Endothelial cell of umbilical vein (primary cell): ENCODE data around the gene ADNP. TPM values are rescaled to one million over a fixed set of nuclear protein-coding genes. Genes with fewer than 3 reads are reported as not detected.

Experiments
- BruUV-seq: library from RNA; stranded (reverse); fragments of 400-500 nt; replicated peaks from 2 replicates; lab custom pipeline; 2021; lab: Mats Ljungman, UMichigan
- CTCF ChIA-PET: fragments of 300-600, 350-600 bp; sonication (Branson Sonifier 250); formaldehyde crosslinking; loops from one replicate; lab custom pipeline; 2021; ENCODE audit warnings: antibody characterized with exemption, inconsistent platforms; lab: Charles Lee
- POLR2A ChIA-PET: fragments of 300-600, 350-600 bp; sonication (Branson Sonifier 250); formaldehyde crosslinking; loops from one replicate; lab custom pipeline; 2021; ENCODE audit warnings: antibody characterized with exemption, inconsistent platforms; lab: Charles Lee
- DNase-seq: peaks from one replicate; pipeline ENCODE4 v3.0.0-alpha.2; 2011; ENCODE audit warnings: low read depth, low spot score
- FAIRE-seq: peaks from 2 replicates; lab custom pipeline; 2011; peaks lifted over from hg19 to GRCh38; lab: Jason Lieb, UNC
- H2AFZ ChIP-seq: 2 replicates; pipeline ENCODE4 v1.6.0; 2012; ENCODE audit warnings: low read depth, low read length, control low read depth, inconsistent platforms
- H3K27ac ChIP-seq: 2 replicates; pipeline ENCODE4 v1.5.1; 2011; ENCODE audit warnings: low read depth, mild to moderate bottlenecking, control low read depth, low read length, moderate library complexity; ENCODE audit not compliant: insufficient read depth
- H3K27me3 ChIP-seq, 2 experiments: 2 replicates each; pipeline versions ENCODE4 v1.6.0 to v1.6.1; 2011; ENCODE audit warnings: low read length in 2 of 2, mixed read lengths in 1 of 2; ENCODE audit not compliant: control insufficient read depth in 2 of 2, insufficient read depth in 2 of 2
- H3K36me3 ChIP-seq, 2 experiments: 2 replicates in 1 of 2; 3 replicates in 1 of 2; pipeline ENCODE4 v1.5.1; 2011; ENCODE audit warnings: low read length in 2 of 2, mild to moderate bottlenecking in 1 of 2, moderate library complexity in 1 of 2; ENCODE audit not compliant: control insufficient read depth in 2 of 2, insufficient read depth in 2 of 2; ENCODE audit errors: extremely low read depth in 1 of 2
- H3K4me1 ChIP-seq: 3 replicates; pipeline ENCODE4 v1.5.1; 2011; ENCODE audit warnings: mild to moderate bottlenecking, low read length; ENCODE audit not compliant: control insufficient read depth, insufficient read depth; ENCODE audit errors: extremely low read depth
- H3K4me2 ChIP-seq: 2 replicates; pipeline ENCODE4 v1.6.1; 2011; ENCODE audit warnings: low read length, control low read depth, mixed read lengths; ENCODE audit not compliant: insufficient read depth
- H3K4me3 ChIP-seq, 3 experiments: fragments of 200-600 bp in 1 of 3; sonication (generic), shearing (Covaris generic) in 1 of 3; replicated peaks in 1 of 3; 2 replicates each; pipeline ENCODE4 v1.5.1; 2011 to 2016; ENCODE audit warnings: control low read depth in 3 of 3, low read length in 3 of 3, mild to moderate bottlenecking in 2 of 3, inconsistent platforms in 1 of 3, low read depth in 1 of 3, moderate library complexity in 1 of 3; ENCODE audit not compliant: insufficient read depth in 1 of 3
- H3K79me2 ChIP-seq: 2 replicates; pipeline ENCODE4 v1.6.0; 2012; ENCODE audit warnings: low read length, inconsistent platforms; ENCODE audit not compliant: control insufficient read depth, insufficient read depth
- H3K9ac ChIP-seq: replicated peaks from 2 replicates; pipeline ENCODE3; 2011; ENCODE audit warnings: low read length, control low read depth; ENCODE audit not compliant: insufficient read depth; ENCODE audit errors: extremely low read depth
- H3K9me1 ChIP-seq: replicated peaks from 3 replicates; pipeline ENCODE4 v1.6.0; 2011; ENCODE audit warnings: mild to moderate bottlenecking, low read length; ENCODE audit not compliant: control insufficient read depth, insufficient read depth; ENCODE audit errors: extremely low read depth
- H3K9me3 ChIP-seq: replicated peaks from 2 replicates; pipeline ENCODE4 v1.5.1; 2012; ENCODE audit warnings: low read length, inconsistent platforms; ENCODE audit not compliant: control insufficient read depth, insufficient read depth
- H4K20me1 ChIP-seq: replicated peaks from 2 replicates; pipeline ENCODE3; 2011; ENCODE audit warnings: mild to moderate bottlenecking, low read length; ENCODE audit not compliant: control insufficient read depth, insufficient read depth; ENCODE audit errors: extremely low read depth
- CTCF ChIP-seq, 2 donors: IDR thresholded peaks; 1 replicate in 1 of 2; 2 replicates in 1 of 2; pipeline ENCODE4 v1.5.1; 2011; ENCODE audit warnings: low read length in 2 of 2, mild to moderate bottlenecking in 2 of 2, moderate library complexity in 2 of 2, control low read depth in 1 of 2, inconsistent platforms in 1 of 2, low read depth in 1 of 2; ENCODE audit not compliant: insufficient read depth in 1 of 2; ENCODE audit errors: extremely low read depth in 1 of 2
- EZH2 ChIP-seq: IDR thresholded peaks from 2 replicates; pipeline ENCODE4 v1.6.1; 2012; ENCODE audit warnings: borderline replicate concordance, low read depth, mild to moderate bottlenecking, moderate library complexity, low read length, inconsistent platforms; ENCODE audit not compliant: severe bottlenecking
- FOS ChIP-seq: IDR thresholded peaks from 2 replicates; pipeline ENCODE4 v1.6.1; 2011; ENCODE audit warnings: mild to moderate bottlenecking, low read length, moderate library complexity, borderline replicate concordance; ENCODE audit not compliant: insufficient read depth
- GATA2 ChIP-seq: IDR thresholded peaks from 2 replicates; pipeline ENCODE4 v1.7.0; 2011; ENCODE audit warnings: low read depth, mild to moderate bottlenecking, moderate library complexity, mixed read lengths, low read length; ENCODE audit not compliant: insufficient read length, insufficient read depth
- JUN ChIP-seq: IDR thresholded peaks from 2 replicates; pipeline ENCODE4 v1.6.1; 2011; ENCODE audit warnings: borderline replicate concordance, low read depth; ENCODE audit not compliant: insufficient read length, insufficient read depth
- MAX ChIP-seq: IDR thresholded peaks from 2 replicates; pipeline ENCODE4 v1.6.1; 2011; ENCODE audit not compliant: insufficient read depth, insufficient read length
- MYC ChIP-seq: IDR thresholded peaks from one replicate; pipeline ENCODE4 v1.6.1; 2011; ENCODE audit warnings: mild to moderate bottlenecking, low read depth, low read length
- POLR2A ChIP-seq: IDR thresholded peaks from 2 replicates; pipeline ENCODE4 v1.6.1; 2012; ENCODE audit warnings: low read depth, mild to moderate bottlenecking, control low read depth, low read length
- POLR2AphosphoS5 ChIP-seq: IDR thresholded peaks from 2 replicates; pipeline ENCODE4 v1.6.1; 2012; ENCODE audit warnings: low read depth, mild to moderate bottlenecking, control low read depth, low read length, moderate library complexity; ENCODE audit not compliant: insufficient read depth
- dilution Hi-C: fragments of 300-500 bp; cut with MboI; formaldehyde crosslinking; loops from one replicate; pipeline ENCODE4 v1.15.0; 2019; ENCODE audit warnings: low sequenced_read_pairs; ENCODE audit not compliant: extremely low pct_ligation_motif_present
- intact Hi-C: fragments of 100-400 bp; cut with micrococcal nuclease; formaldehyde crosslinking; loops from one replicate; pipeline ENCODE4 v1.10.0; 2022
- polyA plus RNA-seq, 4 experiments: library from polyadenylated mRNA; depleted of rRNA in 3 of 4; stranded (reverse) in 3 of 4; unstranded in 1 of 4; fragments of >200 nt; gene quantifications; 2 replicates each; pipeline versions ENCODE4 v1.2.1 to v1.2.3, GENCODE V29; 2011 to 2012; ENCODE audit warnings: missing spikeins in 1 of 4
- total RNA-seq: library from RNA; stranded (reverse); gene quantifications from 2 replicates; pipeline ENCODE4 v1.2.3, GENCODE V29; 2021

The ADNP gene
- total and polyA plus RNA-seq, 2 donors (not counting 3 experiments of a cell fraction or from before 2014, with no cell fraction given): 17.8 to 66.0 TPM

- no peak overlapping the region for H3K4me2 ChIP-seq
- no peak overlapping the region for H3K9ac ChIP-seq
- no peaks in the 10 kb centered on the region for H3K9me3 ChIP-seq
- ChIA-PET POLR2A (no interaction called here), CTCF (interaction anchor here (1.7 kb wide), 1 partner anchor 10 kb away, joined by 12 read pairs; no protein-coding TSS in a partner anchor)
- BruUV-seq: no TSS peak
- H2AFZ ChIP-seq: no peak overlapping the region
- H3K27me3 ChIP-seq: peaks cover 0 to 3% of the 10 kb centered on the region in 2 experiments
- DNase-seq (no peak), FAIRE-seq (no peak)
- H3K4me1 ChIP-seq: no peaks in the 10 kb centered on the region
- no peaks in the 10 kb centered on the region for H3K79me2 ChIP-seq
- dilution Hi-C loops: no loop called here
- intact Hi-C loops: loop anchor here (10.0 kb wide), 1 partner anchor 487 kb away; no protein-coding TSS in a partner anchor
- TF ChIP-seq GATA2 (no peak), MYC (no peak), EZH2 (no peak), JUN (no peak), CTCF (IDR thresholded peaks at IDR 0.05; ENCODE audit: extremely low read depth in 1 of 2, insufficient read depth in 1 of 2, low read depth in 1 of 2, low read length in 2 of 2) (no peak), FOS (no peak), MAX (no peak), POLR2AphosphoS5 (no peak), POLR2A (no peak)
- no peaks in the 10 kb centered on the region for H4K20me1 ChIP-seq
- no peaks in the 10 kb centered on the region for H3K9me1 ChIP-seq
- H3K4me3 ChIP-seq: no peak overlapping the region
- H3K27ac ChIP-seq: no peak overlapping the region
- no peaks in the 10 kb centered on the region for H3K36me3 ChIP-seq
These were observed 46.1 kb upstream of the ADNP start for GRCh38 chr20:50977066-50978021.
